ENCODE measurements around the gene SNX25. TPM values are rescaled to one million over a fixed set of nuclear protein-coding genes. Genes with fewer than 3 reads are reported as not detected.

The SNX25 gene
- total and polyA plus RNA-seq, 2 experiments from 2014 or later = 6.9 to 25.0 TPM

GRCh38 chr4:185358959-185359358, 149.6 kb downstream of the SNX25 start:
- Histone ChIP-seq H3K4me3 (no peak overlapping the region), H3K4me1 (ENCODE audit: insufficient read depth) (peaks cover 6% of the 10 kb centered on the region; the same call in 1 of the 2 replicates), H3K9me2 (ENCODE audit: insufficient read depth) (no peaks in the 10 kb centered on the region), H3K27me3 (ENCODE audit: insufficient read depth) (no peaks in the 10 kb centered on the region), H3F3A (replicated peaks; ENCODE audit: low read depth) (no peaks in the 10 kb centered on the region), H4K20me1 (replicated peaks; ENCODE audit: insufficient read depth) (no peaks in the 10 kb centered on the region), H3K79me2 (replicated peaks; ENCODE audit: insufficient read depth) (no peaks in the 10 kb centered on the region), H2AFZ (no peak overlapping the region), H3K36me3 (ENCODE audit: insufficient read depth) (no peaks in the 10 kb centered on the region), H3K27ac (ENCODE audit: low read depth) (no peak overlapping the region), H3K4me2 (no peak overlapping the region)
- DNase-seq (ENCODE audit: low spot score) (no peak), ATAC-seq (peak; percentile 44; the same call in 2 of the 3 replicates)
- H3K9me3 Mint-ChIP-seq = no peaks in the 10 kb centered on the region
- H3K27me3 Mint-ChIP-seq (ENCODE audit: insufficient read depth, low read depth, poor library complexity) = no peaks in the 10 kb centered on the region
- H3K27ac Mint-ChIP-seq = no peak overlapping the region
- no peak overlapping the region for H3K4me3 Mint-ChIP-seq
- H3K4me1 Mint-ChIP-seq = peaks cover 15% of the 10 kb centered on the region
- H3K36me3 Mint-ChIP-seq (ENCODE audit: low read depth) = peaks cover 3% of the 10 kb centered on the region; the same call in 1 of the 3 replicates
- TF ChIP-seq POLR2AphosphoS5 (IDR thresholded peaks at IDR 0.05; ENCODE audit: low read depth) = no peak
- TF ChIP-seq ZNF462 (CRISPR knock-in tag; IDR thresholded peaks at IDR 0.05) = no peak
- no peak for TF ChIP-seq EZH2 (IDR thresholded peaks at IDR 0.05; ENCODE audit: low read depth, unreplicated experiment)
- no peak for TF ChIP-seq CTCF (conservative IDR thresholded peaks at IDR 0.05; ENCODE audit: low read depth in 2 of 2)
- no peak for TF ChIP-seq STAT1 (IDR thresholded peaks at IDR 0.05; ENCODE audit: unreplicated experiment)
- no peak for TF ChIP-seq NANOG (IDR thresholded peaks at IDR 0.05; ENCODE audit: borderline replicate concordance)

All from GM23338 (cell line).